Measurements from ENCODE around the gene ANKRD27. TPM values are rescaled to one million over a fixed set of nuclear protein-coding genes. Genes with fewer than 3 reads are reported as not detected.

The ANKRD27 gene
- polyA plus RNA-seq, 1 donor from 2014 or later, result 24.6 TPM

- no peak overlapping the region for H2AFZ ChIP-seq (ENCODE audit: low read depth, low read length)
- H3K27ac ChIP-seq (ENCODE audit: low read length), result no peak overlapping the region
- no peaks in the 10 kb centered on the region for H4K20me1 ChIP-seq (ENCODE audit: insufficient read depth)
- no peaks in the 10 kb centered on the region for H3K79me2 ChIP-seq (replicated peaks; ENCODE audit: insufficient read depth, low read length)
- H3K36me3 ChIP-seq (ENCODE audit: insufficient read depth, low read length), result no peaks in the 10 kb centered on the region
- H3K4me2 ChIP-seq (ENCODE audit: low read length), result no peak overlapping the region
- H3K9ac ChIP-seq (ENCODE audit: low read length), result no peak overlapping the region
- no peaks in the 10 kb centered on the region for H3K27me3 ChIP-seq (ENCODE audit: insufficient read depth, low read depth, low read length)
- TF ChIP-seq SMC3 (conservative IDR thresholded peaks at IDR 0.05; ENCODE audit: poor library complexity) (no peak), POLR2AphosphoS5 (IDR thresholded peaks at IDR 0.05) (no peak), CTCF (IDR thresholded peaks at IDR 0.05; ENCODE audit: poor library complexity, severe bottlenecking) (no peak), REST (IDR thresholded peaks at IDR 0.05; ENCODE audit: borderline replicate concordance) (no peak), EP300 (conservative IDR thresholded peaks at IDR 0.05; ENCODE audit: poor library complexity, severe bottlenecking) (no peak), EZH2 (IDR thresholded peaks at IDR 0.05; ENCODE audit: borderline replicate concordance, insufficient read depth, low read length, poor library complexity, severe bottlenecking) (no peak), MXI1 (conservative IDR thresholded peaks at IDR 0.05; ENCODE audit: poor library complexity, severe bottlenecking) (no peak), TAF1 (IDR thresholded peaks at IDR 0.05; ENCODE audit: low read depth) (no peak), RAD21 (conservative IDR thresholded peaks at IDR 0.05) (no peak)
- no peak overlapping the region for H3K4me3 ChIP-seq (ENCODE audit: low read length)
- no peaks in the 10 kb centered on the region for H3K9me2 ChIP-seq (ENCODE audit: insufficient read depth, low read length)
- no peaks in the 10 kb centered on the region for H3K9me3 ChIP-seq (ENCODE audit: low read length)
- no peaks in the 10 kb centered on the region for H3F3A ChIP-seq (ENCODE audit: insufficient read depth, low read length, poor library complexity, severe bottlenecking)
Observed at GRCh38 chr19:32649751-32650150, 25.2 kb downstream of the ANKRD27 start.

GRCh38 chr19:32647361-32647760 is 27.6 kb downstream of the ANKRD27 start:
- no peaks in the 10 kb centered on the region for H3K36me3 ChIP-seq (ENCODE audit: insufficient read depth, low read length)

More at GRCh38 chr19:32647361-32647760, 27.6 kb downstream of the ANKRD27 start:
- no peak overlapping the region for H3K4me3 ChIP-seq (ENCODE audit: low read length)
- no peaks in the 10 kb centered on the region for H3K79me2 ChIP-seq (replicated peaks; ENCODE audit: insufficient read depth, low read length)
- no peaks in the 10 kb centered on the region for H3K9me2 ChIP-seq (ENCODE audit: insufficient read depth, low read length)
- H3K9me3 ChIP-seq (ENCODE audit: low read length), result no peaks in the 10 kb centered on the region
- no peaks in the 10 kb centered on the region for H3K27me3 ChIP-seq (ENCODE audit: insufficient read depth, low read depth, low read length)
- no peaks in the 10 kb centered on the region for H3F3A ChIP-seq (ENCODE audit: insufficient read depth, low read length, poor library complexity, severe bottlenecking)
- H3K9ac ChIP-seq (ENCODE audit: low read length), result no peak overlapping the region
- H3K4me2 ChIP-seq (ENCODE audit: low read length), result no peak overlapping the region
- TF ChIP-seq RAD21 (conservative IDR thresholded peaks at IDR 0.05), result no peak
- TF ChIP-seq SMC3 (conservative IDR thresholded peaks at IDR 0.05; ENCODE audit: poor library complexity), result no peak
- TF ChIP-seq EZH2 (IDR thresholded peaks at IDR 0.05; ENCODE audit: borderline replicate concordance, insufficient read depth, low read length, poor library complexity, severe bottlenecking), result no peak
- no peak for TF ChIP-seq MXI1 (conservative IDR thresholded peaks at IDR 0.05; ENCODE audit: poor library complexity, severe bottlenecking)
- no peak for TF ChIP-seq POLR2AphosphoS5 (IDR thresholded peaks at IDR 0.05)
- TF ChIP-seq TAF1 (IDR thresholded peaks at IDR 0.05; ENCODE audit: low read depth), result no peak
- TF ChIP-seq REST (IDR thresholded peaks at IDR 0.05; ENCODE audit: borderline replicate concordance), result no peak
- H3K27ac ChIP-seq (ENCODE audit: low read length), result no peak overlapping the region
- no peak overlapping the region for H2AFZ ChIP-seq (ENCODE audit: low read depth, low read length)
- H4K20me1 ChIP-seq (ENCODE audit: insufficient read depth), result no peaks in the 10 kb centered on the region

Data from neural cell (in vitro differentiated cells).